ENCODE measurements around the gene RRP1B.

DNA sequence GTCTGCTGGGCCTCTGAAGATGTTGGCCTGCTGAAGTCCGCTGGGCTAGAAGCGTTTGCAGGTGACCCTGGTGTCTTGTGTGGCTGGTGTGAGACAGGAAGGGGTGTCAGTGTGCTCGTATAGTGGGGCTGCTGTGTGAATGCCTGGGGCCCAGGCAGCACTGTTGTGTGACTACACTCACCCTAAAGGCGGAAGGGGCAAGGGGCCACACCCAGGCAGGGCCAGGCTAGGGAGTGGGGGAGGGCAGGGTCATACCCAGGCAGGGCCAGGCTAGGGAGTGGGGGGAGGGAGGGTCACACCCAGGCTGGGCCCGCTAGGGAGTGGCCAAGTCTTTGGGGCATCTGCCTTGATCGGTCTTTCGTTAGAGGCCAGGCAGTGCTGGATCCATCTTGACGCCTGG lies 84.6 kb downstream of the RRP1B start:
- TF ChIP-seq, protein P1, sequence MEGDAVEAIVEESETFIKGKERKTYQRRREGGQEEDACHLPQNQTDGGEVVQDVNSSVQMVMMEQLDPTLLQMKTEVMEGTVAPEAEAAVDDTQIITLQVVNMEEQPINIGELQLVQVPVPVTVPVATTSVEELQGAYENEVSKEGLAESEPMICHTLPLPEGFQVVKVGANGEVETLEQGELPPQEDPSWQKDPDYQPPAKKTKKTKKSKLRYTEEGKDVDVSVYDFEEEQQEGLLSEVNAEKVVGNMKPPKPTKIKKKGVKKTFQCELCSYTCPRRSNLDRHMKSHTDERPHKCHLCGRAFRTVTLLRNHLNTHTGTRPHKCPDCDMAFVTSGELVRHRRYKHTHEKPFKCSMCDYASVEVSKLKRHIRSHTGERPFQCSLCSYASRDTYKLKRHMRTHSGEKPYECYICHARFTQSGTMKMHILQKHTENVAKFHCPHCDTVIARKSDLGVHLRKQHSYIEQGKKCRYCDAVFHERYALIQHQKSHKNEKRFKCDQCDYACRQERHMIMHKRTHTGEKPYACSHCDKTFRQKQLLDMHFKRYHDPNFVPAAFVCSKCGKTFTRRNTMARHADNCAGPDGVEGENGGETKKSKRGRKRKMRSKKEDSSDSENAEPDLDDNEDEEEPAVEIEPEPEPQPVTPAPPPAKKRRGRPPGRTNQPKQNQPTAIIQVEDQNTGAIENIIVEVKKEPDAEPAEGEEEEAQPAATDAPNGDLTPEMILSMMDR (IDR thresholded peaks at IDR 0.05; ENCODE audit: poor library complexity) = no peak
- no peak for TF ChIP-seq EZH2 (IDR thresholded peaks at IDR 0.05; ENCODE audit: borderline replicate concordance)
- TF ChIP-seq EZH2phosphoT487 (IDR thresholded peaks at IDR 0.05; ENCODE audit: low read depth, severe bottlenecking, unreplicated experiment) = no peak
